ENCODE data around the gene HMCES.
A peak's percentile ranks its signal among the peaks of the same experiment; 100 is the strongest.

HMCES gene

DNA sequence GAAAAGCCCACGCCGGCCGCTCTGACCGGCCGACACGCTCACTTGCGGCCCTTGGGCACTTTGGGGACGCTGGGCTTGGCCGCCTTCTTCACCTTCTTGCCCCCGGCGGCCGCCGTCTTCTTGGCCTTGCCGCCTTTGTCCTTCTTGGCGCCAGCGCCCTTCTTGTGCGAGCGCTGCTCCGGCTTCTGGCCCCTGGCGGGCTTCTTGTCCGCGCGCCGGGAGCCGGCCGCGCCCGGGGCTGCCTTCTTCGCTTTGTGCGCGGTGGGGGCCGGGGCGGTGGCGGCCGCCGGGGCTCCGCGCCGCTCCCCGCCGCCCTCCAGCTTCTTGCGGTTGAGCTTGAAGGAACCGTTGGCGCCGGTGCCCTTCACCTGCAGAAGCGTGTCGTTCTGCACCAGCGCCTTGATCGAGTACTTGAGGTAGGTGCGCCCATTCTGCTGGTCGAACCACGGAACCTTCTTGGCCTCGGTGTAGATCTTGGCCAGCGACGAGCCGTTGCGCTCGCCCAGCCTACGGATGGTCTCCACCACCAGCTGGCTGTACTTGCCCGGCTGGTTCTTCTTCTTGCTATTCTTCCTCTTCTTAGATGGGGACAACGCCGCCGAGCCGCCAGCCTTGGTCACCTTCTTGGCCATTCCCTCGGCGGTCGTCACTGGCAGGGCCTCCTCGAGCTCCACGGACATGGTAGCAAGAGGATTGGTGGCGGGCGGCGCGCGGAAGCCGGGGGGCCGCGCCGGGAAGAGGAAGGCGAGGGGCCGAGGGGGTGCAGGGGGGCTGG is 36.7 kb downstream of the HMCES start:
- TF ChIP-seq, protein P1, sequence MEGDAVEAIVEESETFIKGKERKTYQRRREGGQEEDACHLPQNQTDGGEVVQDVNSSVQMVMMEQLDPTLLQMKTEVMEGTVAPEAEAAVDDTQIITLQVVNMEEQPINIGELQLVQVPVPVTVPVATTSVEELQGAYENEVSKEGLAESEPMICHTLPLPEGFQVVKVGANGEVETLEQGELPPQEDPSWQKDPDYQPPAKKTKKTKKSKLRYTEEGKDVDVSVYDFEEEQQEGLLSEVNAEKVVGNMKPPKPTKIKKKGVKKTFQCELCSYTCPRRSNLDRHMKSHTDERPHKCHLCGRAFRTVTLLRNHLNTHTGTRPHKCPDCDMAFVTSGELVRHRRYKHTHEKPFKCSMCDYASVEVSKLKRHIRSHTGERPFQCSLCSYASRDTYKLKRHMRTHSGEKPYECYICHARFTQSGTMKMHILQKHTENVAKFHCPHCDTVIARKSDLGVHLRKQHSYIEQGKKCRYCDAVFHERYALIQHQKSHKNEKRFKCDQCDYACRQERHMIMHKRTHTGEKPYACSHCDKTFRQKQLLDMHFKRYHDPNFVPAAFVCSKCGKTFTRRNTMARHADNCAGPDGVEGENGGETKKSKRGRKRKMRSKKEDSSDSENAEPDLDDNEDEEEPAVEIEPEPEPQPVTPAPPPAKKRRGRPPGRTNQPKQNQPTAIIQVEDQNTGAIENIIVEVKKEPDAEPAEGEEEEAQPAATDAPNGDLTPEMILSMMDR (IDR thresholded peaks at IDR 0.05; ENCODE audit: insufficient read depth, low read depth, low read length, missing control alignments), result no peak
- DNase-seq (ENCODE audit: low read depth), result peak; percentile 47

DNA sequence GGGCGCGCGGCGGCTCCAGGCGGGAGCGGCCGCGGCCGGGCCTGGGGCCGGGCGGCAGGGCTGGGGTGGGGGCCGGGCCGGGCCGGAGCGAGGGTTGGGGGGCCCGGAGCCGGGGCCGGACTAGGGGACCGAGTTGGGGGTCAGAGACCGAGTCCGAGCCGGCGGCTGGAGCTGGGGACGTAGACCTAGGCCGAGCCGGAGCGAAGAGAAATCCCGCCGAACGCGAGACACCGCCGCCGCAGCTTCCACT is 37.3 kb downstream of the HMCES start:
- TF ChIP-seq, protein P1 (IDR thresholded peaks at IDR 0.05; ENCODE audit: insufficient read depth, low read depth, low read length, missing control alignments), result no peak
- peak overlapping the region; percentile 84 for H3K4me3 ChIP-seq (ENCODE audit: low read length)
- no peak for DNase-seq (ENCODE audit: low read depth)

More for the DNA sequence above, 36.7 kb downstream of the HMCES start:
- peak overlapping the region; percentile 84 for H3K4me3 ChIP-seq (ENCODE audit: low read length)

DNA sequence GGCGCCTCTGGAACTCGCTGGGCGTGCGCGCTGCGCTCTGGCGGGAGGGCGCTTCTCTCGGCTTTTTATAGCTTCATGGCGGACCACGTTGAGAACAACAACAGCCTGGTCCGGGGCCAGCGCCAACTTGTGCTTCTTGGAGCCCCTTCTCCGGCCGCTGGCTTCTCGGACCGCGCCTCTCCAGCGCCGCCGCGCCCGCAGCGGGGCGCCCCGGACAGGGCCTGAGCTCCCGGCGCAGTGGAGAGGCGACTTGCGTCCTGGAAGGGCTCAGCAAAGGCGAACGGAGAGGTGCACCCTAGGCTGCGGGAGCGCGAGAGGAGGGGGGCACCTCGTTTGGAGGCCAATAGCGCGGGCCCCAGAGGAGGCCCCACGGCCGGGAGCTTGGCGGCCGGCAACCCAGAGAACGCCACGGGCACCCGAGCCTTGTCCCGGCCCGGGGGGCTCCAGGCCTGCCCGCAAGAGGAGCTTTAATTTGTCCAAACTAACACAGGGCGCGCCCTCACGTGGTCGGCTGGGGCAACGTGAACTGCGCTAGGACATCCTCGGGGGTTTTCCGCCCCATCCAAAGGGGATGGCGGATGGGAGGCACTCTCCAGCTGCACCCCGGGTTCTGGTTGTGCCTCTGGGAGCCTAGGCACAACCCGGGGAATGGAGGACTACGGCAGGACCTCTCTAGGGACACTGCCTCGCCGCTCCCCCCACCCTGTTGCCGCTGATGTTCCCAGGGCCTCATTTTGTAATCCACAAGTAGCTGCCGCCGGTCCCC is 37.8 kb downstream of the HMCES start:
- peak overlapping the region; percentile 84 for H3K4me3 ChIP-seq (ENCODE audit: low read length)
- peak; percentile 80 for DNase-seq (ENCODE audit: low read depth)
- TF ChIP-seq, protein P1 (IDR thresholded peaks at IDR 0.05; ENCODE audit: insufficient read depth, low read depth, low read length, missing control alignments), result peak; percentile 43

DNA sequence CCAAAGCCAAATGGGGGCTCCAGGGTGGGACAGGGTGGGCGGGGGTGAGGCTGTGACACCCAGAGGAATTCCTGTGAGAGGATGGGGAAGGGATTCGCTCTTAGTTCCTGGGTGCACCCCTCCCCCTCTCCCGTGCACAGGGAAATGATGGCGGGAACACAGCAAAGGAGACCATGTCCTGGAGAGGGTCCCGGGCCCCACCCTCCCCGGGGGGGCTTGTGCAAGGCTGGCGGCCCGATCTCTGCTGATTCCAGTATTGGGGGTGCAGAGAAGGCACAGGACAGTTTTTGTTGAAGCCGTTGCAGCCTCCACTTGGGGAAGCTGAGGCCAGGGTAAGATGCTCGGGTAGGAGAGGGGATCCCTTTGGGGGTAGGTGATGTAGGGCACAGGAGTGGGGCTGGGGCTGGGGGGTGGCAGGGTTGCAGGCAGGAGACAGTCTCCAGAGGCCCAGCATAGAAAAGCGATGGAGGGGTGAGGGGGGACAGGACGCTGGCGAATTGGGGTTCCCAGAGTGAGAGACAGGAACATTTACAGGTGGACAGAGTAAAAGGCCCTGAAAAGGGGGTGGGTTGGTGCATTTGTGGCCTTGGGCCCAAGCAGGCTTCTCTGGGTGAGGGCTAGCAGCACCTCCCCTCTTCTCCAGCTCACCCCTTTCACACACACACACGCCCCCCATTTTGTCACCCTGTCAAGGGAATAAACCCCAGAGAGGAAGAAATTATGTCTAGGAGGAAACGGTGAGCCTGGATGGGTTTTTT is 38.5 kb downstream of the HMCES start:
- TF ChIP-seq, protein P1 (IDR thresholded peaks at IDR 0.05; ENCODE audit: insufficient read depth, low read depth, low read length, missing control alignments), result no peak
- no peak for DNase-seq (ENCODE audit: low read depth)

DNA sequence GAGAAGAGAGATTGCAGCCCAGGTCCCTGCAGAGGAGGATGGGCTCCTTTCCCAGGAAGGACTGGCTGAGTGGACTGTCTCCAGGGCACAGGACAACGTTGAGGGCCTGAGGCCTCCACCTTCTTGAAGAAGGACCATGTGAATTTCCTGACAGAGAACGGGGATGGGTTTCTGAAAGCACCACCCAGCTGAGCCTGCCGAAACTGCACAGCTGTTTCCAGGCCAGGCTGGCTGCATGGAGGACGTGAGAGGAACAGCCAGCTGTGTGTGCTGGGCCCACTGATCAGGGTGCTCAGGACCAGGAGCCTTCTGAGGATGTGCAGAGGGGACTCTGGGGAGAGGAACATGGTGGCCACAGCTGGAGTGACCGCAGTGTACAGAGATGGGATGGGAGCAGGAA is 39.2 kb downstream of the HMCES start:
- no peak overlapping the region for H3K4me3 ChIP-seq (ENCODE audit: low read length)
- no peak for DNase-seq (ENCODE audit: low read depth)
- TF ChIP-seq, protein P1 (IDR thresholded peaks at IDR 0.05; ENCODE audit: insufficient read depth, low read depth, low read length, missing control alignments), result no peak

More for the DNA sequence above, 38.5 kb downstream of the HMCES start:
- H3K4me3 ChIP-seq (ENCODE audit: low read length), result peak overlapping the region; percentile 84

DNA sequence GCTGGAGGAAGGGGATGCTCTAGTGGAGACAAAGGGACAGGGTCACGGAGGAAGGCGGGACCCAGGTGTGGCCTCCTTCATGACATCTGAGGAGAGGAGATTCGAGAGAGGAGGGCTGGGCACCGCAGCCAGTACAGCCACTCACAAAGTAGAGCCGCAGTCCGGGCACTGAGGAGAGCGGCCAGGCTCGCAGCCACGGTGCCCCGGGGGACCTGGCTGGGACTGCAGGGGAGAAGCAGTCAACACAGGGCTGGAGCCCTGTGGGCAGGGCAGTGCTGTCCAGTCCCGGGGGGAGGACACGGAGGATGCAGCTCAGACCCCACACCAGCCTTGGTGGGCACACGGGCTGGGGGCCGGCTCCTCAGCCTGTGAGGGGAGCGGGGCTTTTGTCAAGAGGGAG is 40.3 kb downstream of the HMCES start:
- no peak overlapping the region for H3K4me3 ChIP-seq (ENCODE audit: low read length)
- TF ChIP-seq, protein P1 (IDR thresholded peaks at IDR 0.05; ENCODE audit: insufficient read depth, low read depth, low read length, missing control alignments), result no peak
- no peak for DNase-seq (ENCODE audit: low read depth)
